DMS 273 treated with DMSO at 0.1 percent for 48 hours (cell line): ENCODE results near the gene TBCCD1.
"Not testable (repeated sequence)": the region's sequence is repeated elsewhere in the genome, so short reads cannot be mapped to it uniquely, and the experiment has no call there.

ENCODE experiments used
- DNase-seq: peaks from one replicate; lab custom pipeline; 2025; lab: John Stamatoyannopoulos, UW

Gene TBCCD1

GRCh38 chr3:186549497-186549896, 17.6 kb downstream of the TBCCD1 start:
- DNase-seq = no peak

DNA sequence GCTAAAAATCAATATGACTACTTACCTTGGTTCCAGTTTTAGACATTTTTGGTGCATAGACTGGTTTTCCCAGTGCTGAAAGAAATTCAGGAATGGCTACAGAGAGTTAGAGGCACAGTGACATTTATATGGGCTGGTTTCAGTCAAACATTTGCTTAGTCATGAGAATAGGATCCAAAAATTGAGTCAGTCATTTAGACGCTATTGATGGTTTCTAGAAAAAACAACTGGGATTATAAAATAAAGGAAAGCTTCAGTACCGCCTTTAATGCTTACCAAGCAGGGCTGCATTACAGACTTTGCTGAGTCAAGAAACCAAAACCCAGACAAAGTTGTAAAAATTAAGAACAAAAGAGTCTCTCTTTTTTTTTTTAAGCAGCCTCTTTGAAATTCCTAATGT, 22.9 kb downstream of the TBCCD1 start, which contains the start of gene CRYGS:
CRYGS (minus strand) TSS at position 100 of the 400 bp plus-strand sequence; CDS start at position 46, 54 bp downstream.
- no peak for DNase-seq

- DNase-seq = no peak
Observed at GRCh38 chr3:186540835-186541226, 26.3 kb downstream of the TBCCD1 start.

- peak; percentile 42 for DNase-seq
Observed at GRCh38 chr3:186540221-186540834, 26.8 kb downstream of the TBCCD1 start.

DNA sequence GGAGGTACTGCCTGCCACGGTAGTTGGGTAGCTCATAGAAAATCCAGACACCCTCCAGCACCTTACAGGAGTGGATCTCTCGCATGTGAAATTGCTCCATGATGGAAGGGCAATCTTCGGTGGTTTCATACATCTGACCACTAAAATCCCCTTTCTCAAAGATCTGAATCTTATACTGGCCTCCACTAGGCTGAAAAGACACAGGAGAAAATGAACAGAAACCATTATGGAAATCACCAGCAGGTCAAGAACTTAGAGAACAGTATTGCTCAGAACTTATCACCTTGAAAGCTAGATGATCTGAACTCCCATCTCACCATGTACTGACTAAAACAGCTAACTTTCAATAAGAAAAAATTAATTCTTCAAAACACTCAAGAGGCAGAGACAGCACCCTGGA, 28.4 kb downstream of the TBCCD1 start:
- DNase-seq = no peak

DNA sequence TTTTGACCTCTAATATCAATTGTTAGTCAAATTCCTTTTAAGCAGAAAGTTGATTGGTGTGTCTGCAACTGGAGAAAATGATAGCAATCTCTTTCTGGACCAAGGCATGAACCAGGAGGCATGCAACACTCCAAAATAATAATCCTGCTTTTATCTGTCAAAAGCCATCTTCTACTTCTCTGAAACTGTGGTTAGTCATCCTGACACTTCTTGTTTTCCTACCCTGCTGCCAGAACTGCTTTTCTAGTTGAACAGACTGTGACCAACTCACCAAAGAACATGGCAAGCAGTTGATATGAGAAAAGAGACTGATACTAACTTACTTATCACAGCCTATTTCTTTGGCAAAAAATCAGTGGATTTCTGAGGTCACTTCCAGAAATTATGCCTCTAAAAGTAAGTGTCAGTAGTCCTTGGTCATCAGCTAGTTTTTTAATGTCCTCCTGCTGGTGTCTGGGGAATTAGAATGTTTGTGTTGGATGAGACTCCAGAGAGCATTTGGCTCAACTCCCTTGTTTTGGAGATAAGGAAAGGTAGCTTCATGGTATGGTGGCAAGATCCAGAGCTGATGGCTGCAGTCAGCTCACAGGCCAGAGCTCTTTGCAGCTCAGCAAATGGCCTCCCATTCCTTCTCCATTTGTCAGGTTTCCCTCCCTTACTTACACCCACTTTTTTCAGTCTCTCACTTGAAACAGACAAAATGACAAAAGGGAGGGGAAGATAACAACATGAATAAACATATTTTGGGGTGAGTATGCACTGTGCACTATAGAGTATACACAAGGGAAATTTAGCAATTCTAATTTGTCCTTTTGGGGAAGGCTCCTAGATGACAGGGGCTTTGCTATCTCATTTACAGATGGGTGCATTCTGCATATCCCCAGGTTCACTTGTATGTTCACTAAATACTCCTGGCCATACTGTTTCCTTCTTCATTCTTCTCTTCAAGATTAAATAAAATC, 30.0 kb downstream of the TBCCD1 start:
- no peak for DNase-seq

DNA sequence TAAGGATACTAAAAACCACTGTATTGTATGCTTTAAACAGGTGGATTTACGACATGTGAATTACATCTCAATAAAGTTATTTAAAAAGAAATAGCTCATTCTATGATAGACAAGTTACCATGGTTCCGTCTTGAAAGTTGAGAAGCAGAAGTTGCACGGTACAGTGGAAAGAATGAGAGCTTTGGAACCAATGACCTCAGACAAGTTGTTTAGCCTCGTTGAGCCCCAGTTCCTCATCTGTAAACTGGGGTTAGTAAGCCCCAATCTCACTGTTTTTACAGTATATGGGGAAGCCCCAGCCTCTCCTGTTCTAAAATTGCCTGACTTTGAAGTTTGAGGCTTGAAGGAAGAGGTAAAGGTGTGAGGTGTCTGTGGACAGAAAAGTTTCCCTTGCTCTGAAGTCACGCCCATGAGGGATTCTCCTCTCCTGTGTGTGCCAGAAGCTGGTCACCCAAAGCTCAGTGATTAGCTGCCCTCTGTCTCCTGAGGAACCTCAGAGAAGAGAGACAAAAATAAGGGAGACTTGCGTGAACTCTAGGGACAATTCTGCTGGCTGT, 32.9 kb downstream of the TBCCD1 start:
- DNase-seq = no peak

GRCh38 chr3:186532598-186533072, 34.5 kb downstream of the TBCCD1 start:
- DNase-seq = no peak

DNA sequence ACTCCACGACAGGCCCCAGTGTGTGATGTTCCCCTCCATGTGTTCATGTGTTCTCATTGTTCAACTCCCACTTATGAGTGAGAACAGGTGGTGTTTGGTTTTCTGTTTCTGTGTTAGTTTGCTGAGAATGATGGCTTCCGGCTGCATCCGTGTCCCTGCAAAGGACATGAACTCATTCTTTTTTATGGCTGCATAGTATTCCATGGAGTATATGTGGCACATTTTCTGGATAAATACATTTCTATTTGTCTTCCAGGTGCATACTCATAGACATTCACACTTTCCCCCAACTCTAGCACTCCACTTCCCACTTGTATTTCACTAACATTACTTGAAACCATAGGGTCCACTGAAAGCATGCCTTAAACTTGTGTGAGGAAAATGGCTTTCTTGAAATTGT, 35.4 kb downstream of the TBCCD1 start:
- not testable (repeated sequence) for DNase-seq

GRCh38 chr3:186530415-186530814, 36.7 kb downstream of the TBCCD1 start:
- DNase-seq = no peak

DNA sequence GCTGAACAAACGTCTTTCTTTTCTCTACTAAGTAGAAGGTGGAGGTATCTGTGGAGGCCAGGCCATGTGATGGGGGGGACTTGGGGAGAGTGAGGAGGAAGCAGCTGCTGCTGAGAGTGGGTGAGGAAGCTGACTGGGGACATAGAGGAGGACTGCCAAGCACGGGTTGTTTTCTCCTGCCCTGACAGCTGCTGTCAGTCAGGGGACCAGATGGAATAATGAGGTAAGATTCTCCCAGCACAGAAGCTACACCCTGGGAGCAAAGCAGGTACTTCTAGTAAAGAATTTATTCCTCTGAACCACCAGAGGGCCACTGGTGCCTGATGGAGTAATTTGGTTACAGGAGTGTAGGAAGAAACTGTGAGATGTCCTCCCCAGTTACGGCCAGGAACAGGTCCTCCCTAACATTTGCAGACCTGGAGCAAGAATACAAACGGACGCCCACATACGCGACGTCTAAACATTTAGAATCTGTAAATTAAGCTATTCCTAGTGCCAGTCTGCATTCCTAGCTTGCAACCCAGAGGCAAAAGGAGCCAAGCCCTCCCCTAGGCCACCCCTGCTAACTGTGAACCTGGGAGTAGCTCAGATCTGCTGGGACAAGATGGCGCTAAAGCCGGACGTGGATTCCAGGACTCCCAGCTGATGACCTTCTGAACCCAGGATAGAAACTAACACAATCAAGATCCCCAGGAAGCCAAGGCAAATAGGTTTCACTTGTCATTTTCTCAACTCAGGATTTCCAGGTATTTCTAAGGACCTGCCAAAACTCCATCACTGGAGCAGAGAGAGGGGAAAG, 37.7 kb downstream of the TBCCD1 start:
- DNase-seq = peak; percentile 97

GRCh38 chr3:186526256-186526606, 40.9 kb downstream of the TBCCD1 start:
- DNase-seq = peak; percentile 95

DNA sequence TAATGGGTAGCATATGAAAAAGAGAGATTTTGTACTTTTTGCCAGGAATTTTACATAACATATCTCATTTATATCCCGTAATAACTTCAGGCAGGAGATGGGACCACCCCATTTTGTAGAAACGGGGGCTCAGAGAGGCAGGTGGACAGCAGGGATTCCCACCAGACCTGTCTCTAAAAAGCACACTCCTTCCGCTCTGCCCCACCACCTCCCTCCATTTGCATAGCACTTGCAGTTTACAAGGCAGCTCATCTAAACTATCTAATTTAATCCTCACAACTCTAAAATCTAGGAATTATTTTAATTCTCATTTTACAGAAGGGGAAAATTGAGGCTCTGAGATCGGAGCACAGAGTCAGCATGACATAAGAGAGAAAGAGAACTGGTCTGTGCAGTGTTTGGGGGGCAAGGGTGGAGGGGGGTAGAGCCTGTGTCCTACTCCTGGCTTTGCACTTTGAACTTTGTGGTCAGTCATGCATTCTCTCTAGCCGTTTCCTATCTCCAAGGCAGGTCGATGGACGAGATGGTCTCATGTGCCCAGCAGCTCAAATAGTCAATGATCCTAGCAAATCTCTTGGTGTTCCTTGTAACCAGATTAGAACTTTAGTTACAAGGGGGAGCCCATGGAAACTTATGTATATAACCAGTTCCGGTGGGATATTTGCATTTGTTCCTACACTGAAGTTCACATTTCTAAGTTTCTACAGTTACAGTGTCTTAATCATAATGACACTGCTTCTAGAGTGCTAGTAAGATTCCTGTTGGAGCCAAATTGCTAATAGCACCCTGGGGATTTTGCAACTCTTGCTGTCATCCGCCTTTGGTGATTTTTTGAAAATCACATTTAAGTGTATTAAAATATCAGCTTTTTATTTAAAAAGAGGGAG, 41.5 kb downstream of the TBCCD1 start:
- no peak for DNase-seq

DNA sequence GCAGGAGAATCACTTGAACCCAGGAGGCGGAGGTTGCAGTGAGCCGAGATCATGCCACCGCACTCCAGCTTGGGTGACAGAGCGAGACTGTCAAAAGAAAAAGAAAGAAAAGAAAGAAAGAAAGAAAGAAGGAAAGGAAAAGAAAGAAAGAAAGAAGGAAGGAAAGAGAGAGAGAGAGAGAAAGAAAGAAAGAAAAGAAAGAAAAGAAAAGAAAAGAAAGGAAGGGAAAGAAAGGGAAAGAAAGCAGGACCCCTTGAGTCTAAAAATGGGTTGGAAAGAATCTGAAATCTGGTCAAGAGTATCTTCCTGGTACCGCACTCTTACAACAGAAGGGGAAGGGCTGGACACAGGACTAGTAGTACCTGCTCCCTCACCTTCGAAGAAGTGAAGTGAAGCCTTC, 42.5 kb downstream of the TBCCD1 start:
- DNase-seq = no peak

- no peak for DNase-seq
Observed at GRCh38 chr3:186523434-186523833, 43.7 kb downstream of the TBCCD1 start.

GRCh38 chr3:186523022-186523421, 44.1 kb downstream of the TBCCD1 start:
- no peak for DNase-seq

DNA sequence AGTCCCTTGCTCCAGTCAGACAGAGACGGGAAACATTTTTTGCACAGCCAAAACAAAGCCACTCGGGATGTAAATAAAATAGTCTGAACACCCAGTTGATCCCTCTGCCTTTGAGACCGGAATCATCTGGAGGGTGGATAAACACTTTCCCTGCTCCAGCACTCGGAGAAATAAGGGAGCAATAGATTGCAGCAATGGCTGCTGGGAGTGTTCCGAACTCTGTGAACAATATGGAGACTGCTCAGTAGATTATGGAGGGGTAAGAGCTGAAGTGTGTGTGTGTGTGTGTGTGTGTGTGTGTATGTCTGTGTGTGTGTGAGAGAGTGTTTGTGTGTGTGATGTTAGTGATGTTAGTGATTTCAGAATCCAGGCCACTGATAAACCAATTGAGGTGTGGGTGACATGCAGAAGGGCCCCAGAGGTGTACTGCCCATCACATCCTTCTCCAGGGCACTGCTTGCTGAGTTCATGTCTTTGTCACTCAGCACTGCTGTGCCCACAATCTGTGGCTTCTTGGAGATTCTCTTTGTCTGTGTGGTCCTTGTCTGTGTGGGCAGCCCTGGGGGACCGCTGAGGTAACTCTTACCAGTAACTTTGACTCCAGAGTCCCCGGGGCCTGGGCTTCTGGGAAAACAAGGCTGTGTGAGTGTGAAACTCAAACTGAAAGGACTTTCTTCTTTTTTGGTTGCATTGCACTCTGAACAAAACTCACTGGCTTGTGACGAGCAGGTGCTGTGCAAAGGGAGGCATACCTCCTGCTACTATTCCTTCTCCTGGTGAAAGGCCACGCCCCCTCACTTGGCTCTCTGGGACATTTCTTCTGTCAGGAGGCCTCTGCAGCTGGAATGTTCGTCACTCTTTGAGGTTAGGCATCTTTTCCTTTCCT, 45.9 kb downstream of the TBCCD1 start:
- DNase-seq = no peak

GRCh38 chr3:186520431-186520830, 46.7 kb downstream of the TBCCD1 start:
- DNase-seq = peak; percentile 46

GRCh38 chr3:186519021-186519658, 48.0 kb downstream of the TBCCD1 start:
- DNase-seq = no peak
